ENCODE measurements around the gene LSG1. TPM values are rescaled to one million over a fixed set of nuclear protein-coding genes. Genes with fewer than 3 reads are reported as not detected.
A peak's percentile ranks its signal among the peaks of the same experiment; 100 is the strongest.

The LSG1 gene
- total and polyA plus RNA-seq, 12 donors: 12.5 to 56.0 (median 23.1) TPM

DNA sequence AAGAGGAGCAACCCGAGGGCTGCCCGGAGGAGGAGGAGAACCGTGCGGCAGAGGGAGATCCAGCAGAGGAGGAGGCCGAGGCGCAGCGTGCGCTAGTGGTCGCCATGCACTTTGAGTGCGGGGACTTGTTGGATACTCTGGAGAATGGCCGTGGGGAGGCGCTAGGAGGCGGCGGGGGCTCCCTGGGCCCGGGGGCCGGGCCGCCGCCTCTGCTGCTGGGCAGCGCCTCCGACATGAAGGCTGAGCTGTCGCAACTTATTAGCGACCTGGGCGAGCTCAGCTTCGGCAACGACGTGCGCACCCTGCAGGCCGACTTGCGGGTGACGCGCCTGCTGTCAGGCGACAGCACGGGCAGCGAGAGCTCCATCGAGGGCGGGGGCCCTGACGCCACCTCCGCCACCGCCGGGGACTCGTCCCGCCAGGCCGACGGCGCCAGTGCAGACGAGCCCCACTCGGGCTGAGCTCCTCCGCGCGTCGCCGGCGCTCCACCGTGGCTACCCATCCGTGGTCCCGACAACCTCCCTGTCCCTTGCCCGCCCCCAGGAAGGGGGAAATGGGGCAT is 15.7 kb upstream of the LSG1 start:
- TF ChIP-seq, protein P1, sequence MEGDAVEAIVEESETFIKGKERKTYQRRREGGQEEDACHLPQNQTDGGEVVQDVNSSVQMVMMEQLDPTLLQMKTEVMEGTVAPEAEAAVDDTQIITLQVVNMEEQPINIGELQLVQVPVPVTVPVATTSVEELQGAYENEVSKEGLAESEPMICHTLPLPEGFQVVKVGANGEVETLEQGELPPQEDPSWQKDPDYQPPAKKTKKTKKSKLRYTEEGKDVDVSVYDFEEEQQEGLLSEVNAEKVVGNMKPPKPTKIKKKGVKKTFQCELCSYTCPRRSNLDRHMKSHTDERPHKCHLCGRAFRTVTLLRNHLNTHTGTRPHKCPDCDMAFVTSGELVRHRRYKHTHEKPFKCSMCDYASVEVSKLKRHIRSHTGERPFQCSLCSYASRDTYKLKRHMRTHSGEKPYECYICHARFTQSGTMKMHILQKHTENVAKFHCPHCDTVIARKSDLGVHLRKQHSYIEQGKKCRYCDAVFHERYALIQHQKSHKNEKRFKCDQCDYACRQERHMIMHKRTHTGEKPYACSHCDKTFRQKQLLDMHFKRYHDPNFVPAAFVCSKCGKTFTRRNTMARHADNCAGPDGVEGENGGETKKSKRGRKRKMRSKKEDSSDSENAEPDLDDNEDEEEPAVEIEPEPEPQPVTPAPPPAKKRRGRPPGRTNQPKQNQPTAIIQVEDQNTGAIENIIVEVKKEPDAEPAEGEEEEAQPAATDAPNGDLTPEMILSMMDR (IDR thresholded peaks at IDR 0.05): peak in 5 of 6 experiments; percentile 6 to 32 (median 19)
- TF ChIP-seq POLR2A (IDR thresholded peaks at IDR 0.05): peak; percentile 31 to 37
- Histone ChIP-seq H3K27me3 (peaks cover 10% of the 10 kb centered on the region), H3K4me3 (peak overlapping the region in 2 of 4 donors; percentile 22 to 62), H3K36me3 (replicated peaks in 1 of 2) (no peaks in the 10 kb centered on the region), H3K9me3 (replicated peaks in 1 of 3) (no peaks in the 10 kb centered on the region), H3K27ac (peak overlapping the region in 4 of 5 donors; percentile 30 to 92 (median 67)), H3K4me1 (replicated peaks in 1 of 2) (peaks cover 19 to 31% of the 10 kb centered on the region in 2 donors)
- WGBS, 4 donors: 4 to 6% (median 5%) methylated on average over 11 to 57 of the region's 57 CpGs
- DNase-seq: peak; percentile 35 to 83 (median 52)
- intact Hi-C loops (cut with DNase I): loop anchor here (5.0 to 10.0 kb wide), 2 partner anchors 420 to 837 kb away; no protein-coding TSS in a partner anchor

DNA sequence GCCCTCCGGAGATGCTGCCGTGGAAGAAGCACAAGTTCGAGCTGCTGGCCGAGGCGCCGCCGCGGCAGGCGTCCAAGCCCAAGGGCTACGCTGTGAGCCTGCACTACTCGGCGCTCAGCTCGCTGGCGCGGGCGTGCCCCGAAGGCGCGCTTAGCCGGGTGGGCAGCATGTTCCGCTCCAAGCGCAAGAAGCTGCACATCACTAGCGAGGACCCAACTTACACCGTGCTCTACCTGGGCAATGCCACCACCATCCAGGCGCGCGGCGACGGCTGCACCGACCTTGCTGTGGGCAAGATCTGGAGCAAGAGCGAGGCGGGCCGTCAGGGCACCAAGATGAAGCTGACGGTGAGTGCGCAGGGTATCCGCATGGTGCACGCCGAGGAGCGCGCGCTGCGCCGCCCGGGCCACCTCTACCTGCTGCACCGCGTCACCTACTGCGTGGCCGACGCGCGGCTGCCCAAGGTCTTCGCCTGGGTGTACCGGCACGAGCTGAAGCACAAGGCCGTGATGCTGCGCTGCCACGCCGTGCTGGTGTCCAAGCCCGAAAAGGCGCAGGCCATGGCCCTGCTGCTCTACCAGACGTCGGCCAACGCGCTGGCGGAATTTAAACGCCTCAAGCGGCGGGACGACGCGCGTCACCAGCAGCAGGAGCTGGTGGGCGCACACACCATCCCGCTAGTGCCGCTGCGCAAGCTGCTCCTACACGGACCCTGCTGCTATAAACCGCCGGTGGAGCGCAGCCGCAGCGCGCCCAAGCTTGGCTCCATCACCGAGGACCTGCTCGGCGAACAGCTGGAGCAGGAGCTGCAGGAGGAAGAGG is 15.0 kb upstream of the LSG1 start:
- H3K4me1 ChIP-seq (replicated peaks in 1 of 2): peaks cover 19 to 35% of the 10 kb centered on the region in 2 donors

DNA sequence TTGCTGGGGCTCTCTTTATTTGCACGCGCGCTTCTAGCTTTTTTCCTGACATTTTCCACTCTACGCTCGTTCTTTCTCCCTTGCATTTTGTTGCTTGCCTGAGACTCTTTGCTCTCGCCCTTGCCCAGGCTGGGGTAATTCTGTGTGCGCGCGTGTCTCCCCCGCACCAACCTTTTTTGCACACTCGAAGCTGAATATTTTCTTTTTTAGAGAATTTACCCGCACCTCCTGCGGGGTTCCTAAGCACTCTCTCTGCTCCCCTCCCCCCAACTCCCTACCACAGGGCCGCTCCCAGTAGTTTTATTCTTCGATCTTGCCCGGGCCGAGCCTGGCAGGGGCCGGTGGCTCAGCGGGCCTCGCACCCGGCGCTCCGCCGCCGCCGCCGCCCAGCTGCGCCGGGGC is 14.4 kb upstream of the LSG1 start:
- peak in 1 of 7 donors; percentile 18 for DNase-seq
- TF ChIP-seq POLR2A (IDR thresholded peaks at IDR 0.05): no peak
- TF ChIP-seq, protein P1 (IDR thresholded peaks at IDR 0.05): no peak
- 0 to 2% (median 1%) methylated on average over 17 to 29 of the region's 29 CpGs for WGBS, 4 donors
- Histone ChIP-seq H3K4me3 (peak overlapping the region in 2 of 4 donors; percentile 49 to 62), H3K9me3 (replicated peaks in 1 of 3) (no peaks in the 10 kb centered on the region), H3K4me1 (replicated peaks in 1 of 2) (peaks cover 19 to 35% of the 10 kb centered on the region in 2 donors), H3K36me3 (replicated peaks in 1 of 2) (no peaks in the 10 kb centered on the region), H3K27me3 (peaks cover 10% of the 10 kb centered on the region), H3K27ac (peak overlapping the region in 3 of 5 donors; percentile 52 to 92 (median 82))
- intact Hi-C loops (cut with DNase I): loop anchor here (5.0 to 10.0 kb wide), 2 partner anchors 421 to 838 kb away; no protein-coding TSS in a partner anchor

More for the DNA sequence above, 15.0 kb upstream of the LSG1 start:
- peak in 6 of 7 donors; percentile 22 to 59 (median 35) for DNase-seq
- H3K9me3 ChIP-seq (replicated peaks in 1 of 3): no peaks in the 10 kb centered on the region
- H3K27me3 ChIP-seq: peaks cover 10% of the 10 kb centered on the region
- H3K36me3 ChIP-seq (replicated peaks in 1 of 2): no peaks in the 10 kb centered on the region
- intact Hi-C loops (cut with DNase I): loop anchor here (5.0 to 10.0 kb wide), 2 partner anchors 420 to 838 kb away; no protein-coding TSS in a partner anchor
- TF ChIP-seq, protein P1 (IDR thresholded peaks at IDR 0.05): no peak
- no peak for TF ChIP-seq POLR2A (IDR thresholded peaks at IDR 0.05)
- H3K27ac ChIP-seq: peak overlapping the region in 3 of 5 donors; percentile 30 to 92 (median 82)
- peak overlapping the region in 2 of 4 donors; percentile 49 to 62 for H3K4me3 ChIP-seq
- WGBS, 4 donors: 2 to 15% (median 5%) methylated on average over 6 to 86 of the region's 86 CpGs

All from adrenal gland (tissue), 12 donors.